Measurements from ENCODE around the gene IPCEF1.

The IPCEF1 gene

DNA sequence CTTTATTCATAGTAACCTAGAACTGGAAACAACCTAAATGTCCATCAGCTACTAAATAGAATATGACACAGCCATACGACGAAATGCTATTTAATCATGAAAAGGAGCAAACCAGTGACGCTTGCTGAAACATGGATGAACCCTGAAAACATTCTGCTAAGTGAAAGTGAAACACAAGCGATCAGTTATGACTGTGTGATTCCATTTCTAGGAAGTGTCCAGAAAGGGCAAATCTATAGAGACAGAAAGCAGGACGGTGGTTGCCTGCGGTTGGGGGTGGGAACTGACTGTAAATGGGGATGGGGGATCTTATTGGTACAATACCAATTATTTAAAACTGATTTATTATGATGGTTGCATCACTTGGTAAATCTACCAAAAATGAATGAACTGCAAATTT, 126.8 kb downstream of the IPCEF1 start:
- H3K4me3 ChIP-seq (ENCODE audit: control insufficient read depth, low read depth, low read length) = no peak overlapping the region
- no peak for DNase-seq (ENCODE audit: low read depth)

DNA sequence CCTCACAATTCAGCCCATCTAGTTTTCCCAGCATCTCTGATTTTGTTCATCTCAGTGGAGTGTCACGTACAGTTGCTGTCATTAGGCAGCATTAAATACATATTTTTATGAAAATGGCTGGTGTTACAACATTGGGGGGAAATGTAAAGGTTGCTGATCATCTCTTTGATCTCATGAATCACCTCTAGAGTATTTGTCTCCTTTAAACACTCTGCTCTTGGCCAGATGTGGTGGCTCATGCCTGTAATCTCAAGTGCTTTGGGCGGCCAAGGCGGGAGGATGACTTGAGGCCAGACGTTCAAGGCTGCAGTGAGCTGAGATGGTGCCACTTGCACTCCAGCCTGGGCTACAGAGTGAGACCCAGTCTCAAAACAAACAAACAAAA, 128.1 kb downstream of the IPCEF1 start:
- H3K4me3 ChIP-seq (ENCODE audit: control insufficient read depth, low read depth, low read length) = no peak overlapping the region
- TF ChIP-seq, protein P1, sequence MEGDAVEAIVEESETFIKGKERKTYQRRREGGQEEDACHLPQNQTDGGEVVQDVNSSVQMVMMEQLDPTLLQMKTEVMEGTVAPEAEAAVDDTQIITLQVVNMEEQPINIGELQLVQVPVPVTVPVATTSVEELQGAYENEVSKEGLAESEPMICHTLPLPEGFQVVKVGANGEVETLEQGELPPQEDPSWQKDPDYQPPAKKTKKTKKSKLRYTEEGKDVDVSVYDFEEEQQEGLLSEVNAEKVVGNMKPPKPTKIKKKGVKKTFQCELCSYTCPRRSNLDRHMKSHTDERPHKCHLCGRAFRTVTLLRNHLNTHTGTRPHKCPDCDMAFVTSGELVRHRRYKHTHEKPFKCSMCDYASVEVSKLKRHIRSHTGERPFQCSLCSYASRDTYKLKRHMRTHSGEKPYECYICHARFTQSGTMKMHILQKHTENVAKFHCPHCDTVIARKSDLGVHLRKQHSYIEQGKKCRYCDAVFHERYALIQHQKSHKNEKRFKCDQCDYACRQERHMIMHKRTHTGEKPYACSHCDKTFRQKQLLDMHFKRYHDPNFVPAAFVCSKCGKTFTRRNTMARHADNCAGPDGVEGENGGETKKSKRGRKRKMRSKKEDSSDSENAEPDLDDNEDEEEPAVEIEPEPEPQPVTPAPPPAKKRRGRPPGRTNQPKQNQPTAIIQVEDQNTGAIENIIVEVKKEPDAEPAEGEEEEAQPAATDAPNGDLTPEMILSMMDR (conservative IDR thresholded peaks at IDR 0.05; ENCODE audit: control insufficient read depth, insufficient read depth, low read depth, low read length) = no peak
- no peak for DNase-seq (ENCODE audit: low read depth)

More for the DNA sequence above, 126.8 kb downstream of the IPCEF1 start:
- TF ChIP-seq, protein P1 (conservative IDR thresholded peaks at IDR 0.05; ENCODE audit: control insufficient read depth, insufficient read depth, low read depth, low read length) = no peak

DNA sequence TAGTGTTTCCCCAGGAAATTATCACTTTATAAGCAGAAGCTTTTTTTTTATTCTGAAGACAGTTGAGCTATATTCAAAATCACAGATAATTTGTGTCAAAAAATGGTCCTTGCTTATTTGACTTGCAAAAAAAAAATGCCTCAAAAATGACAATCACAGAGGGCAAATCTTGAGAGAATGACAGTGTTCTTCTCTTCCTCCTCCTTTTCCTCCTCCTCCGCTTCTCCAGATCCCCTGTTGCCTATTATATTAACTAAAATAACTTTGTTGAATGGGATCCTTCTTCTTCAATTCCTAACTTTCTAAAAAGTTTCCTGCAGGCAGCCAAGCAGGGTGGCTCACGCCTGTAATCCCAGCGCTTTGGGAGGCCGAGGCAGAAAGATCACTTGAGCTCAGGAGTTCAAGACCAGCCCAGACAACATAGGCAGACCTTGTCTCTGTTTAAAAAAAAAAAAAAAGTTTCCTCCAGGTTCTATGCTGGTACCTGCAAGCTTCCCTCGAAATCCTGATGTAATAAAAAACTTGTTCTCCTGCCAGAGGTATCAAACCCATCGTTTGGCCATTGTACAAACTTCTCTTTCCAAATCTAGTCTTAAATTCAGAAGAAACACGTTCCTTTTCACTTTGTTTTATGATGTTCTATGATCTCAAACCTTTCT, 128.6 kb downstream of the IPCEF1 start:
- TF ChIP-seq, protein P1 (conservative IDR thresholded peaks at IDR 0.05; ENCODE audit: control insufficient read depth, insufficient read depth, low read depth, low read length) = no peak
- no peak for DNase-seq (ENCODE audit: low read depth)
- H3K4me3 ChIP-seq (ENCODE audit: control insufficient read depth, low read depth, low read length) = no peak overlapping the region

DNA sequence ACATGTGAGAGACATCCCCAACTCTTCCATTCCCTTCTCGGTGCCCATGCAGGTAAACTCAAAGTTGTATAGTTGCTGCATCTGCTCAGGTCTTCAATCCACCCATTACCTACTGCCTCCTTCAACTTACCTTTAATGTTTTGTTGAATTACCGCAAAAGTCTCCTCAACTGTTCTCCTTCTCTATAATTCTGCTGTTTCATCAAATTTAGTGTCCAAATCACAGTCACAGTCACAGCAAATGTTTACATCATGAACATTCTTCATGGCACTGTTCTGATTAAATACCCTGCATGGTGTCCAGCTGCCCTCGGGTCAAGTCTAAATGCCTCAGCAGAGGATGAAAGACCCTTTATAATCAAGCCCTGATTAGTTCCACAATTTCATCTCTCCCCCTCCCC, 130.1 kb downstream of the IPCEF1 start:
- DNase-seq (ENCODE audit: low read depth) = no peak
- TF ChIP-seq, protein P1 (conservative IDR thresholded peaks at IDR 0.05; ENCODE audit: control insufficient read depth, insufficient read depth, low read depth, low read length) = no peak

DNA sequence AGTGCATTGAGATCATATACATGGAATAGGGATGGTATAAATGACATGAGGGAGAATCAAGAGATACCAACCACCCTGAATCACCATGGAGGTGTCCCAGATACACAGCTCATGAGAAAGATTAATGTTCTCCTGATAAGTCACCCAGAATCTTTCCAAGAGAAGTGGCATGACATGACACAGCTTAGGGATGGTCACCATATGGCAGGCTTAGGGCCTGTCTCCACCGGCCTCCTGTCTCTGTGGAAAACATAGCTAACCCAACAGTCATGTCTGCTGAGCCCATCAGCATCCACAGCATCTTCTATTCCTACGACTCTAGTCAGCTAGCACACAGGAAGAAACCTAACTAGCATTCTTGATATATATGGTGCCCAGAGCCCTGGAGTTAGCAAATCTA, 133.3 kb downstream of the IPCEF1 start:
- no peak overlapping the region for H3K4me3 ChIP-seq (ENCODE audit: control insufficient read depth, low read depth, low read length)
- DNase-seq (ENCODE audit: low read depth) = no peak
- TF ChIP-seq, protein P1 (conservative IDR thresholded peaks at IDR 0.05; ENCODE audit: control insufficient read depth, insufficient read depth, low read depth, low read length) = no peak

More for the DNA sequence above, 130.1 kb downstream of the IPCEF1 start:
- H3K4me3 ChIP-seq (ENCODE audit: control insufficient read depth, low read depth, low read length) = no peak overlapping the region

DNA sequence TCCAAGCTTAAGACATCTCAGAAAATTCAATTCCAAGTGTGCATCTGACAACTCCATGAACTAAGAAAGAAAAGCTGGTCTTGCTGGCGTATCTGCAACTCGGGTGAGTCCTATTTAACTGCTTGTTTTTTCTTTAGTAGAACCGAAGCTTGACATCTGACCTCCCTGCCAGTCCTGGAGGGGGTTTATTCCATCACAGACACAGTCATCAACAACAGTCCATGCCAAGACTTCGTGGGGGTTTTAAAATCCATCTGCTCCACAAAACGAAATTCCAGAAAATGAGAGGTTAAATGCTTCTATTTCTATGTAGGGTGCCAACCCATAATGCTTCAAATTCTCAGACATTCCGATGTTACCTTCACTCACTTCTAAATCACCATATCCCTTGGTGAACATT, 133.9 kb downstream of the IPCEF1 start:
- TF ChIP-seq, protein P1 (conservative IDR thresholded peaks at IDR 0.05; ENCODE audit: control insufficient read depth, insufficient read depth, low read depth, low read length) = no peak
- no peak for DNase-seq (ENCODE audit: low read depth)
- H3K4me3 ChIP-seq (ENCODE audit: control insufficient read depth, low read depth, low read length) = no peak overlapping the region

DNA sequence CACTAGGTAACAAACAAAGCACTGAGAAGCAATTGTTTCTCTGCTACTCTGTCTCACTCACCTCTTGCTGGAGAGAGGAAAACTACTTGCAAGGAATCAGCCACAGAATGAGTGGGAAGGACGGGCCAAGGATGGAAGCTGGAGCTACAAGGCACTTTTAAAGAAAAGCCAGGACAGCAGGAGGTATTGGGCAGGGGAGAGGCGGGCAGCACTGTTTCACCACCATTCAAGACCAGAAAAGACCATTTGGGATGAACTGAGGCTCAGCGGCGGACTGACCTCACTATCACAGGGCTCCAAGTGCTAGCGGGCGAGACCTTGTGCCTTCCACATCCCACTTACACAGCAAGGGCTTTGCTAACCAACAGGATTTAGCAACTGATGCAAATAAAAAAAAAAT, 137.4 kb downstream of the IPCEF1 start:
- H3K4me3 ChIP-seq (ENCODE audit: control insufficient read depth, low read depth, low read length) = no peak overlapping the region
- DNase-seq (ENCODE audit: low read depth) = no peak
- TF ChIP-seq, protein P1 (conservative IDR thresholded peaks at IDR 0.05; ENCODE audit: control insufficient read depth, insufficient read depth, low read depth, low read length) = no peak

All from fibroblast of mammary gland (primary cell).